NCI-H774 (cell line): ENCODE data around the gene CASP8AP2.
A peak's percentile ranks its signal among the peaks of the same experiment; 100 is the strongest.
"Not testable (repeated sequence)": the region's sequence is repeated elsewhere in the genome, so short reads cannot be mapped to it uniquely, and the experiment has no call there.

Source experiments
- DNase-seq: peaks from one replicate; lab custom pipeline; 2025; lab: John Stamatoyannopoulos, UW

Gene CASP8AP2

GRCh38 chr6:89819336-89820130 is 10.1 kb upstream of the CASP8AP2 start, which contains the start of gene MDN1:
TSS of gene MDN1 (minus strand) at chr6:89819794. CDS start at chr6:89819607, 187 bp downstream.
- peak; percentile 99 for DNase-seq

- DNase-seq: no peak
Observed at GRCh38 chr6:89826029-89826528, 3.6 kb upstream of the CASP8AP2 start.

GRCh38 chr6:89828475-89828987 is 1.1 kb upstream of the CASP8AP2 start:
- DNase-seq: not testable (repeated sequence)

- peak; percentile 81 for DNase-seq
Observed at GRCh38 chr6:89828988-89829471, 650 bp upstream of the CASP8AP2 start.

GRCh38 chr6:89830170-89830809 is 610 bp downstream of the CASP8AP2 start:
- DNase-seq: no peak

GRCh38 chr6:89834884-89835792 is 5.5 kb downstream of the CASP8AP2 start:
- no peak for DNase-seq

- no peak for DNase-seq
Observed at GRCh38 chr6:89836639-89837222, 7.1 kb downstream of the CASP8AP2 start.

GRCh38 chr6:89840538-89840937 is 10.9 kb downstream of the CASP8AP2 start:
- DNase-seq: no peak

GRCh38 chr6:89842228-89842627 is 12.5 kb downstream of the CASP8AP2 start:
- no peak for DNase-seq

- no peak for DNase-seq
Observed at GRCh38 chr6:89843070-89843469, 13.4 kb downstream of the CASP8AP2 start.

GRCh38 chr6:89847513-89847912 is 17.8 kb downstream of the CASP8AP2 start:
- not testable (repeated sequence) for DNase-seq

GRCh38 chr6:89853068-89853467 is 23.4 kb downstream of the CASP8AP2 start:
- DNase-seq: no peak

GRCh38 chr6:89858041-89858440 is 28.4 kb downstream of the CASP8AP2 start:
- no peak for DNase-seq

GRCh38 chr6:89859744-89860143 is 30.1 kb downstream of the CASP8AP2 start:
- DNase-seq: no peak

GRCh38 chr6:89862273-89862672 is 32.6 kb downstream of the CASP8AP2 start:
- DNase-seq: no peak

- DNase-seq: no peak
Observed at GRCh38 chr6:89862698-89863097, 33.0 kb downstream of the CASP8AP2 start.

- DNase-seq: no peak
Observed at GRCh38 chr6:89866024-89866678, 36.5 kb downstream of the CASP8AP2 start.

GRCh38 chr6:89873721-89874120 is 44.0 kb downstream of the CASP8AP2 start:
- no peak for DNase-seq

- DNase-seq: no peak
Observed at GRCh38 chr6:89874438-89874837, 44.8 kb downstream of the CASP8AP2 start.

- DNase-seq: no peak
Observed at GRCh38 chr6:89886378-89887120, 56.9 kb downstream of the CASP8AP2 start.
